GM23248 (cell line): ENCODE data around the gene DPYD.

Experiments
- EZH2 ChIP-seq: fragments of 200-600 bp; sonication (generic); IDR thresholded peaks from 2 replicates; pipeline ENCODE4 v1.6.1; 2018; ENCODE audit warnings: antibody characterized with exemption, mild to moderate bottlenecking; ENCODE audit not compliant: insufficient read depth, poor library complexity, severe bottlenecking
- EZH2phosphoT487 ChIP-seq: fragments of 200-600 bp; sonication (generic); IDR thresholded peaks from 2 replicates; pipeline ENCODE4 v1.6.1; 2018; ENCODE audit warnings: antibody characterized with exemption, moderate library complexity, mild to moderate bottlenecking, low read depth; ENCODE audit not compliant: insufficient read depth

DNA sequence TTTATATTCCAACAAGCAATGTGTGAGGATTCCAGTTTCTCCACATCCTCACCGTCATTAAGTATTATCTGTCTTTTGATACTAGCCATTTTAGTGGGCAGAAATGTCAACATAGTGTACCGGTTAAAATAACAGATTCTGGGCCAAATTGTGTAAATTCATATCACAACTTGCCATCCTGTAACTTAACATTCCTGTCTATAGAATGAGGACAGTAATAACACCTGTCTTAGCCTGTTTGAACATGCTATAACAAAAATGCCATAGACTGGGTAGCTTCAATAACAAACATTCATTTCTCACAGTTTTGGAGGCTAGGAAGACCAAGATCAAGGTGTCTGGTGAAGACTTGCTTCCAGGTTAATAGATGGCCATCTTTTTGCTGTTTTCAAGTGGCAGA lies 708.2 kb downstream of the DPYD start:
- TF ChIP-seq EZH2 (no peak), EZH2phosphoT487 (no peak)
